Skeletal muscle cell (primary cell): ENCODE results near the gene MTX2.
"Not testable (repeated sequence)": the region's sequence is repeated elsewhere in the genome, so short reads cannot be mapped to it uniquely, and the experiment has no call there.

Experiments used
- DNase-seq: peaks from one replicate; pipeline ENCODE4 v3.0.0-alpha.2; 2010; ENCODE audit warnings: low read depth
- H3K4me3 ChIP-seq: 2 replicates; pipeline ENCODE4 v1.5.1; 2011; ENCODE audit warnings: low read depth, mild to moderate bottlenecking, control low read depth, low read length, moderate library complexity

MTX2 gene

GRCh38 chr2:176283291-176284068 lies 14.2 kb downstream of the MTX2 start:
- no peak for DNase-seq
- no peak overlapping the region for H3K4me3 ChIP-seq

- DNase-seq = no peak
- no peak overlapping the region for H3K4me3 ChIP-seq
These were observed 15.3 kb downstream of the MTX2 start for GRCh38 chr2:176284461-176285049.

- DNase-seq = no peak
- H3K4me3 ChIP-seq = no peak overlapping the region
These were observed 16.1 kb downstream of the MTX2 start for GRCh38 chr2:176285321-176285720.

GRCh38 chr2:176291335-176291734 lies 22.1 kb downstream of the MTX2 start:
- DNase-seq = no peak

GRCh38 chr2:176291809-176292283 lies 22.6 kb downstream of the MTX2 start:
- no peak overlapping the region for H3K4me3 ChIP-seq
- no peak for DNase-seq

More at GRCh38 chr2:176291335-176291734, 22.1 kb downstream of the MTX2 start:
- H3K4me3 ChIP-seq = no peak overlapping the region

GRCh38 chr2:176292608-176293007 lies 23.4 kb downstream of the MTX2 start:
- H3K4me3 ChIP-seq = no peak overlapping the region
- no peak for DNase-seq

GRCh38 chr2:176293334-176293733 lies 24.1 kb downstream of the MTX2 start:
- H3K4me3 ChIP-seq = no peak overlapping the region
- no peak for DNase-seq

- DNase-seq = no peak
- H3K4me3 ChIP-seq = no peak overlapping the region
These were observed 27.8 kb downstream of the MTX2 start for GRCh38 chr2:176297067-176297466.

- DNase-seq = no peak
These were observed 28.5 kb downstream of the MTX2 start for GRCh38 chr2:176297737-176298136.

GRCh38 chr2:176306020-176306419 lies 36.8 kb downstream of the MTX2 start:
- DNase-seq, H3K4me3 ChIP-seq: not testable (repeated sequence)

More at GRCh38 chr2:176297737-176298136, 28.5 kb downstream of the MTX2 start:
- H3K4me3 ChIP-seq = no peak overlapping the region

GRCh38 chr2:176317199-176317598 lies 48.0 kb downstream of the MTX2 start:
- no peak for DNase-seq

GRCh38 chr2:176317623-176318065 lies 48.4 kb downstream of the MTX2 start:
- H3K4me3 ChIP-seq = no peak overlapping the region

More at GRCh38 chr2:176317199-176317598, 48.0 kb downstream of the MTX2 start:
- H3K4me3 ChIP-seq = no peak overlapping the region

GRCh38 chr2:176321916-176322315 lies 52.7 kb downstream of the MTX2 start:
- DNase-seq = no peak
- H3K4me3 ChIP-seq = no peak overlapping the region

More at GRCh38 chr2:176317623-176318065, 48.4 kb downstream of the MTX2 start:
- DNase-seq = no peak

- no peak for DNase-seq
- no peak overlapping the region for H3K4me3 ChIP-seq
These were observed 55.6 kb downstream of the MTX2 start for GRCh38 chr2:176324862-176325261.

GRCh38 chr2:176325732-176326131 lies 56.5 kb downstream of the MTX2 start:
- no peak for DNase-seq
- H3K4me3 ChIP-seq = no peak overlapping the region

- H3K4me3 ChIP-seq = no peak overlapping the region
- no peak for DNase-seq
These were observed 58.9 kb downstream of the MTX2 start for GRCh38 chr2:176328149-176328548.

GRCh38 chr2:176330612-176331011 lies 61.4 kb downstream of the MTX2 start:
- no peak overlapping the region for H3K4me3 ChIP-seq
- no peak for DNase-seq

GRCh38 chr2:176331646-176332045 lies 62.4 kb downstream of the MTX2 start:
- no peak overlapping the region for H3K4me3 ChIP-seq
- no peak for DNase-seq

GRCh38 chr2:176334729-176335128 lies 65.5 kb downstream of the MTX2 start:
- H3K4me3 ChIP-seq = no peak overlapping the region
- no peak for DNase-seq

- H3K4me3 ChIP-seq = no peak overlapping the region
- no peak for DNase-seq
These were observed 69.2 kb downstream of the MTX2 start for GRCh38 chr2:176338395-176338794.

- no peak for DNase-seq
- H3K4me3 ChIP-seq = no peak overlapping the region
These were observed 70.0 kb downstream of the MTX2 start for GRCh38 chr2:176339208-176339607.
